NCI-H69 (cell line): Measurements from ENCODE around the gene CABP4.
"Not testable (repeated sequence)": the region's sequence is repeated elsewhere in the genome, so short reads cannot be mapped to it uniquely, and the experiment has no call there.

Source experiments
- DNase-seq: peaks from one replicate; lab custom pipeline; 2025; lab: John Stamatoyannopoulos, UW

CABP4 gene

GRCh38 chr11:67419325-67420049 lies 35.7 kb upstream of the CABP4 start:
- no peak for DNase-seq

- peak; percentile 49 for DNase-seq
These were observed 35.0 kb upstream of the CABP4 start for GRCh38 chr11:67420147-67420645.

- peak; percentile 98 for DNase-seq
These were observed 34.3 kb upstream of the CABP4 start for GRCh38 chr11:67420646-67421429.

- no peak for DNase-seq
These were observed 33.6 kb upstream of the CABP4 start for GRCh38 chr11:67421430-67422031.

GRCh38 chr11:67422891-67423290 lies 32.3 kb upstream of the CABP4 start:
- DNase-seq = peak; percentile 20

GRCh38 chr11:67423466-67423865 lies 31.7 kb upstream of the CABP4 start:
- DNase-seq = no peak

- no peak for DNase-seq
These were observed 31.1 kb upstream of the CABP4 start for GRCh38 chr11:67423891-67424613.

GRCh38 chr11:67427364-67427859 lies 27.7 kb upstream of the CABP4 start:
- not testable (repeated sequence) for DNase-seq

GRCh38 chr11:67428052-67429001 lies 26.8 kb upstream of the CABP4 start, which contains the start of gene RPS6KB2:
RPS6KB2 (plus strand) TSS chr11:67428494; CDS start chr11:67428546, 52 bp downstream.
- DNase-seq = peak; percentile 99

GRCh38 chr11:67429038-67429668 lies 26.0 kb upstream of the CABP4 start:
- DNase-seq = no peak

GRCh38 chr11:67429722-67430121 lies 25.4 kb upstream of the CABP4 start:
- DNase-seq = no peak

GRCh38 chr11:67431346-67432249 lies 23.6 kb upstream of the CABP4 start:
- no peak for DNase-seq

GRCh38 chr11:67432655-67433349 lies 22.4 kb upstream of the CABP4 start:
- DNase-seq = no peak

- DNase-seq = peak; percentile 34
These were observed 21.4 kb upstream of the CABP4 start for GRCh38 chr11:67433536-67434394.

GRCh38 chr11:67434395-67434881 lies 20.7 kb upstream of the CABP4 start:
- no peak for DNase-seq

- DNase-seq = no peak
These were observed 20.0 kb upstream of the CABP4 start for GRCh38 chr11:67435031-67435726.
